Measurements from ENCODE around the gene FGD2. TPM values are rescaled to one million over a fixed set of nuclear protein-coding genes. Genes with fewer than 3 reads are reported as not detected.

Gene FGD2
- total and polyA plus RNA-seq, 8 donors = 0.98 to 13.2 (median 2.8) TPM

- no peaks in the 10 kb centered on the region for H3K36me3 ChIP-seq
- ATAC-seq (peak in 3 of 4 donors; percentile 21 to 70 (median 45)), FAIRE-seq (no peak), DNase-seq (peak in 2 of 6 donors; percentile 56 to 63)
- H3K27me3 ChIP-seq = no peaks in the 10 kb centered on the region
- no peak overlapping the region for H3K4me3 ChIP-seq
- peak overlapping the region in 2 of 4 donors; percentile 65 to 78 for H3K27ac ChIP-seq
- TF ChIP-seq CTCF (IDR thresholded peaks at IDR 0.05) = no peak
- no peaks in the 10 kb centered on the region for H3K9me3 ChIP-seq
- intact Hi-C loops (cut with DNase I) = loop anchor here in 2 of 3 donors (5.0 to 10.0 kb wide), 3 partner anchors 148 to 183 kb away; partner anchors contain the start of gene PIM1 (in 2 of the 2)
- 64 to 70% methylated on average over 15 of the region's 15 CpGs for WGBS, 2 donors
- H3K4me1 ChIP-seq = peaks cover 5 to 36% (median 7%) of the 10 kb centered on the region in 3 donors
Observed at GRCh38 chr6:37024656-37025337, 19.3 kb downstream of the FGD2 start.

- H3K36me3 ChIP-seq = no peaks in the 10 kb centered on the region
- intact Hi-C loops (cut with DNase I) = loop anchor here in 2 of 3 donors (5.0 to 10.0 kb wide), 2 partner anchors 146 to 149 kb away; partner anchors contain the start of gene PIM1 (in 2 of the 2)
- DNase-seq (no peak), FAIRE-seq (no peak), ATAC-seq (no peak)
- 89 to 95% methylated on average over 23 to 24 of the region's 24 CpGs for WGBS, 2 donors
- no peaks in the 10 kb centered on the region for H3K27me3 ChIP-seq
- H3K4me1 ChIP-seq = peaks cover 5 to 30% (median 7%) of the 10 kb centered on the region in 3 donors
- H3K27ac ChIP-seq = peak overlapping the region in 2 of 4 donors; percentile 65 to 78
- no peak overlapping the region for H3K4me3 ChIP-seq
- H3K9me3 ChIP-seq = no peaks in the 10 kb centered on the region
- no peak for TF ChIP-seq CTCF (IDR thresholded peaks at IDR 0.05)
Observed at GRCh38 chr6:37025621-37026466, 20.4 kb downstream of the FGD2 start.

- no peak for FAIRE-seq
- 81 to 86% methylated on average over 15 of the region's 15 CpGs for WGBS, 2 donors
Observed at GRCh38 chr6:37027036-37027720, 21.7 kb downstream of the FGD2 start.

More at GRCh38 chr6:37027036-37027720, 21.7 kb downstream of the FGD2 start:
- Histone ChIP-seq H3K27me3 (no peaks in the 10 kb centered on the region), H3K27ac (no peak overlapping the region), H3K36me3 (no peaks in the 10 kb centered on the region), H3K9me3 (no peaks in the 10 kb centered on the region), H3K4me1 (peaks cover 5 to 27% (median 7%) of the 10 kb centered on the region in 3 donors), H3K4me3 (no peak overlapping the region)
- intact Hi-C loops (cut with DNase I) = loop anchor here in 2 of 3 donors (5.0 to 10.0 kb wide), 2 partner anchors 145 to 148 kb away; partner anchors contain the start of gene PIM1 (in 2 of the 2)
- ATAC-seq = no peak
- TF ChIP-seq CTCF (IDR thresholded peaks at IDR 0.05) = no peak
- no peak for DNase-seq
